Hematopoietic multipotent progenitor cell treated with erythropoietin and hydrocortisone succinate and interleukin-3 and kit ligand, for 17 days (in vitro differentiated cells): ENCODE results near the gene PSMB2.

Experiments used
- DNase-seq: peaks from one replicate; pipeline ENCODE4 v3.0.0-alpha.2; 2015; ENCODE audit warnings: low spot score

Gene PSMB2

DNA sequence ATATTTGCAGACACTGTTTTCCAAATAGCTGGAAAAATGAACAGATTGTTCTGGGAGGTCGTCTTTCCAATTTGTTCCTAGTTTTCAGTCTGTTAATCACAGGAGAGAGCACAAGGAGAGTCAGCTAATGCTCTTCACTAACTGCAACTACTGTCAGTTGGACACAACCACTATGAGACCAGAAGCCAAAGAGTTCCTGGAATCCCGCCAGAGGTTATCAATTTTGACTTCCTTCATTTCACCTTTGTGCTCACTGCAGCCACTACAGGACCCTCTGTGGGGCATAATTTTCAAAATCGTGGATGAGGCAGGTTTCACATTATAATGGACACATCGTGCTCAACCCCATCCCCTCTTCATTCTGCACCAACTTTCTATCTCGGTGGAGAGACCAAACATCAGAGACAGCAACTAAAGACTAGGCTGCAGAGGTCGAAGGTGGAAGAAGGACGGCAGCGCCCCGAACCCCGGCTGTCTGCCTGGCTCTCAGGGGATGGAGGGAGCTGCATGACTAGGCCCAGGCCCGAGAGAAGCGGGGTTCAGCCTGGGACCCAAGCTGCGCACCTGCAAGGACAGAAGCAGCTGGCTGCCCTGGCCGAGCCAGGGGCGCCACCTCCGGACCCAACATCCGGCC, 84.7 kb downstream of the PSMB2 start:
- peak; percentile 52 for DNase-seq

DNA sequence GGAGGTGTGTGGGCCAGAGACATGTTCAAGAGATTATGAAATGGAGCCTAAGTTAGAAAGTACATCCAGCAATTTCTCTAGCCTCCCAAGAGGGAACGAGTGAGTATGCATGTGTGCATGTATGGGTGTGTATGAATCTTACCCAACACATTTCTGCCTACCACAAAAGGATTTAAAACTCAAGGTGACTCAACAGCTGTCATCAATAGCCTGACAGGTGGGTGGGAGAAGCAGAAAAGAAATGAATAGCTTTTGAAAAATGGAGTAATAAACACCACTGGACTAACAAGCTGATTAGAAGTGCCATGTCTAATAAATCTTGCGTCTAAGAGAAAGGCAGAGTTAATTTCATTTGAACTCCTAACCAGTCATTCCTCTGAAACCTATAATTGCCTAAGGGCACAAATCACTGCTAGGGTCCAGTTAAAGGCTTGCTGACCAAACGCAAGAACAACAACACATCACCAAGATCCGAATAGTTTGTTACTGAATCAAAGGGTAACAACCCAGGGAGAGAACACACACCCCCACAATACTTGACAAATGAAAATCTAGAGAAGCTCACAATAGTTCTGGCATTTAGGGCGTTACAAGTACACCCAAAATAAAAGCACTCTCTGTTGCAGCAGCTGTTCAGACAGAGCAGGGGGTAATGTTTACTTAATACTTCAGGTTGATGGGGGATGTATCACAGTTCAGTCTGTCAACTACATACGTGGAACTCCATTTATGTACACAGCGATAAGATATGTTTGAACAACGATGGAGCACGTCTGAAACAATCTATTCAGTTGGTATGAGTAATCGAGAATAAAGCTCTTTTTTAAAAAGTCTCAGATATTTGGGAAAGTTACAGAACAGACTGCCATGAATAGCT, 85.5 kb downstream of the PSMB2 start:
- DNase-seq: no peak

DNA sequence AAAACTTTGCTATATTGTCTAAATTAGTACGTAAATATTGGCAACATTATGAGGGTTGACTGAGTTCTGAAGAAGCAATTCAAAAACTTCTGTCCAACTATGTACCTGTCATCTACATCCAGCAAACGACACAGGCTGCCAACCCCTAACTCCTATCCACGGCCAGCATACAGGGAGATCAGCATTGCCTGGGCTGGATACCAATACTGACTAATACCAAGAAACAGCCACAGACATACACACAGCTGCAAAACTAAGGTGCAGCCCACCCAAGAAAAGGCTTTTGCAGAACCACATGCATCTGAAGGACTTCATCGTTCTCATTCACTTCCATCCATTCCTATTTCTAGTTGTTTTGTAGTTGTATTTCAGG, 86.1 kb downstream of the PSMB2 start:
- DNase-seq: no peak

DNA sequence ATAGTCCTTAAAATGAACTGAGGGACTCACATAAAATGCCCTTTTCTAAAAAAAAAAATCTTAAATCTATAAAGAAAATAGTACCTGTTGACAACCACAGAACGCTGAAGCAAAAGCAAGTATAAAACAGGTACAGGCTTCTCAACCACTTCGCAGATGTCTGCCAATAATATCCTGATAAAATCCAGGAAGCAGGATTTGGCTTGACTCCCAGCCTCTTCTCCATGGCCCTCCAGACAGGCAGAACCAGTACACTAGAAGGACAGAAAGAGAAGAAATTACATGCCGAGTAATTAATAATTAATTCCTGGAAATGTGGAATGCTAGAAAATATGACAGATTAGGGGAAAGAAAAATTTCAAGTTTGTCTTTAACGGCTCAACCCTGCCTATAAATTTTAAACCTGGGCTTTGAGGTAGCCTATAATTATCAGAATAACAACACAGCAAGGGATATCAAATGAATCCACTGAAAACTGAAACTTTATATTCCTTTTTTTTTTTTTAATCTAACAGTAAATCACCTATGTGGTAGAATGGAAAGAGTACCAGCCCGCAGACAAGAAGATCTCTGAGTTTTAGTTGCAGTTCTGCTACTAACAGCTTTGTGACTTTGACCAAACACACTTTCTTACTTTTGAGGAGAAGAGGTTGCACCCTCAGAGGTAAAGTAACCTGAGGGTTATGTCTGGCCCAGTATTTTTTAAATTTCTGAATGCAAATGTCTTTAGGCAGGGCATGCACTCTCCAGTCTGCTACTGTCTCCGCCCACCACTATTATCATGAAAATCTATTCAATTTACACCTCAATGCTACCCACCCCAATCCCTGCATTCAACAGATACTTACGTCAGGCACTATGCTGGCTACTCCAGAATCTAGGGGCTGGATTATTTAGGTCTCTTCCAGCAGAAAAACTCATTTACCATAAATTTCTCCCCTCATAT, 86.8 kb downstream of the PSMB2 start:
- no peak for DNase-seq

DNA sequence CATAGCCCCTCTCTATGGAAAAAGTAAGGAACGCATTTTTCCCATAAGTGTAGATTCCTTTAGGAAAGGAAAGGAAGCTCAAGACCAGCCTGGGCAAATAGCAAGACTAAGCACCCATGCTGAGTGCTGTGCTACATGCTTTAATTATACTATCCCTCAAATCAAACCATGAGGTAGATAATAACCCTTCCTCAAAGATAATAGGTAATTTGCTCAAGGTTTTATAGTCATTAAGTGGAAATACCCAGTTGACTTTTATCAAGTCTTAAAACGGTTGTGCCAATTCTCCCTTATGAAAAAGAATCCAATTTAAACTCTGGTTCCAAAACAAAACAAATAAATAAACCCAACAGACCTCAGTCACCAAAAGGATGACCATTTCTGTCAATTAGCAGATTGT, 87.5 kb downstream of the PSMB2 start:
- no peak for DNase-seq
